HG03354 (cell line): ENCODE results near the gene PLBD2.

Source experiments
- ATAC-seq: cut with Tn5 transposase; IDR thresholded peaks from one replicate; pipeline ENCODE4 v1.9.1; 2021; ENCODE audit warnings: mild to moderate bottlenecking; ENCODE audit not compliant: unreplicated experiment, poor library complexity, severe bottlenecking

PLBD2 gene

GRCh38 chr12:113436993-113437728 is 78.8 kb downstream of the PLBD2 start:
- ATAC-seq, result no peak

DNA sequence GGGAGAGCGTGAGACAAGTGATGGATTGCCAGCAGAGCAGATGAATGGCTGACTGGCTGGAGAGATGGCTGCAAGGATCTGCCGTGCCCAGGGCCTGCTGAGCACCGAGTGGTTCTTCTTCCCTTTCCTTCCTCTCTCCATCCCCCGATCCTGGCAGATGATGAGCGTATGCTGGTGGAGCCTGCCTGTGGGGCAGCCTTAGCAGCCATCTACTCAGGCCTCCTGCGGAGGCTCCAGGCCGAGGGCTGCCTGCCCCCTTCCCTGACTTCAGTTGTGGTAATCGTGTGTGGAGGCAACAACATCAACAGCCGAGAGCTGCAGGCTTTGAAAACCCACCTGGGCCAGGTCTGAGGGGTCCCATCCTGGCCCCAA is 79.3 kb downstream of the PLBD2 start:
- ATAC-seq, result no peak

DNA sequence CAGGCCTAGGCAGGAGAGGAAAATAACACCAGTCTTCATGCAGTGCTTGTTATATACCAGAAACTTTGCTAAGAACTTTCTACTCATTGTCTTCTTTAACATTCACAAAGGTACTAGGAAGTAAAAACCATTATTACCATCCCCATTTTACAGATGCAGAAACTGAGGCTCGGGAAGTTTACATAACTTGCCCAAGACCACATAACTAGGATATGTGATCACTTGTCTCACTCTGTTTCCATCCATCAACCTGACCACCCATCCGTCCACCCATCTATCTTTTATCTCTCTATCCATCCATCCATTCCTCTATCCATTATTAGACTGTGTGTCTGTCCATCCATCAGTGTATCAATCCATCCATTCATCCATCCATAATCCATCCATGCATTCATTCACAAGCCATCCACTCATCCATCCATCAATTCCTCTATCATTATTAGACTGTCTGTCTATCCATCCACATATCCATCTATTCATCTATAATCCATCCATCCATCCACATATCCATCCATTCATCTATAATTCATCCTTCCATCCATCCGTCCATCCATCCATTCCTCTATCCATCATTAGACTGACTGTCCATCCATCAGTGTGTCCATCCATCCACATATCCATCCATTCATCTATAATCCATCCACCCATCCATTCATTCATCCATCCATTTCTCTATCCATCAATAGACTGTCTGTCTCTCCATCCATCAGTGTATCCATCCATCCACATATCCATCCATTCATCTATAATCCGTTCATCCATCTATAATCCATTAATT is 80.3 kb downstream of the PLBD2 start:
- no peak for ATAC-seq

DNA sequence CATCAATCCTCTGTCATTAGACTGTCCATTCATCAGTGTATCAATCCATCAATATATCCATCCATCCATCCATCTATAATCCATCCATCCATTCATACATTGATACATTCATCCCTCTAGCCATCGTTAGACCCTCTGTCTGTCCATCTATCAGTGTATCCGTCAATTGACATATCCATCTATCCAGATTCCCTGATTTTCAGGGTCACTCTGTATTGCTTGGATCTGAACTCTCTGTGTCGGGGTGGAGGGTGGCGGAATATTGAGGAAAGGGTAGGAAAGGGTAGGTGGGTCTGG is 80.9 kb downstream of the PLBD2 start:
- no peak for ATAC-seq

GRCh38 chr12:113439606-113440030 is 81.2 kb downstream of the PLBD2 start:
- no peak for ATAC-seq

- ATAC-seq, result no peak
These were observed 81.9 kb downstream of the PLBD2 start for GRCh38 chr12:113440336-113440735.
